ENCODE data around the gene PCSK4. TPM values are rescaled to one million over a fixed set of nuclear protein-coding genes. Genes with fewer than 3 reads are reported as not detected.

Gene PCSK4
- total and polyA plus RNA-seq, 12 donors: 0.38 to 3.9 (median 1.4) TPM

- intact Hi-C loops (cut with DNase I): loop anchor here in 2 of 10 donors (10.0 kb wide), 1 partner anchor 48 kb away; the partner anchor contains the start of gene ADAMTSL5 (in 2 of the 2)
- DNase-seq (peak in 1 of 2 donors; percentile 13), ATAC-seq (no peak)
- Histone ChIP-seq H3K9me3 (no peaks in the 10 kb centered on the region), H3K4me3 (peak overlapping the region in 3 of 10 donors; percentile 10 to 37 (median 36)), H3K4me1 (peaks cover 38 to 61% (median 56%) of the 10 kb centered on the region in 9 donors), H3K36me3 (no peaks in the 10 kb centered on the region), H3K27me3 (peaks cover 36 to 75% (median 58%) of the 10 kb centered on the region in 7 donors), H3K27ac (no peak overlapping the region)
- 29 to 38% methylated on average over 70 of the region's 70 CpGs for WGBS, 2 donors
- TF ChIP-seq, protein P1, sequence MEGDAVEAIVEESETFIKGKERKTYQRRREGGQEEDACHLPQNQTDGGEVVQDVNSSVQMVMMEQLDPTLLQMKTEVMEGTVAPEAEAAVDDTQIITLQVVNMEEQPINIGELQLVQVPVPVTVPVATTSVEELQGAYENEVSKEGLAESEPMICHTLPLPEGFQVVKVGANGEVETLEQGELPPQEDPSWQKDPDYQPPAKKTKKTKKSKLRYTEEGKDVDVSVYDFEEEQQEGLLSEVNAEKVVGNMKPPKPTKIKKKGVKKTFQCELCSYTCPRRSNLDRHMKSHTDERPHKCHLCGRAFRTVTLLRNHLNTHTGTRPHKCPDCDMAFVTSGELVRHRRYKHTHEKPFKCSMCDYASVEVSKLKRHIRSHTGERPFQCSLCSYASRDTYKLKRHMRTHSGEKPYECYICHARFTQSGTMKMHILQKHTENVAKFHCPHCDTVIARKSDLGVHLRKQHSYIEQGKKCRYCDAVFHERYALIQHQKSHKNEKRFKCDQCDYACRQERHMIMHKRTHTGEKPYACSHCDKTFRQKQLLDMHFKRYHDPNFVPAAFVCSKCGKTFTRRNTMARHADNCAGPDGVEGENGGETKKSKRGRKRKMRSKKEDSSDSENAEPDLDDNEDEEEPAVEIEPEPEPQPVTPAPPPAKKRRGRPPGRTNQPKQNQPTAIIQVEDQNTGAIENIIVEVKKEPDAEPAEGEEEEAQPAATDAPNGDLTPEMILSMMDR (IDR thresholded peaks at IDR 0.05): no peak
Measured at GRCh38 chr19:1466461-1467214, 23.5 kb downstream of the PCSK4 start.

DNA sequence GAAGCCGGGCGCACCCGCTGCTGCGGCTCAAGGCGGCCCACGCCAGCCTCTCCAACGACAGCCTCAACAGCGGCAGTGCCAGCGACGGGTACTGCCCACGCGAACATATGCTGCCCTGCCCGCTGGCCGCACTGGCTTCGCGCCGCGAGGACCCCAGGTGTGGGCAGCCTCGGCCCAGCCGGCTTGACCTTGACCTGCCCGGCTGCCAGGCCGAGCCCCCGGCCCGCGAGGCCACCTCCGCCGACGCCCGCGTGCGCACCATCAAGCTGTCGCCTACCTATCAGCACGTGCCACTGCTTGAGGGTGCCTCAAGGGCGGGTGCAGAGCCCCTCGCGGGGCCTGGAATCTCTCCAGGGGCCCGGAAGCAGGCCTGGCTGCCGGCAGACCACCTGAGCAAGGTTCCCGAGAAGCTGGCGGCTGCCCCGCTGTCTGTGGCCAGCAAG lies 24.1 kb downstream of the PCSK4 start:
- peaks cover 0 to 3% (median 0%) of the 10 kb centered on the region in 9 donors for H3K36me3 ChIP-seq
- H3K27me3 ChIP-seq: peaks cover 34 to 69% (median 52%) of the 10 kb centered on the region in 7 donors
- intact Hi-C loops (cut with DNase I): loop anchor here in 2 of 10 donors (10.0 kb wide), 1 partner anchor 49 kb away; the partner anchor contains the start of gene ADAMTSL5 (in 2 of the 2)
- peaks cover 33 to 56% (median 51%) of the 10 kb centered on the region in 9 donors for H3K4me1 ChIP-seq
- DNase-seq (peak in 1 of 2 donors; percentile 13), ATAC-seq (no peak)
- WGBS, 2 donors: 44 to 54% methylated on average over 36 to 41 of the region's 41 CpGs
- no peak overlapping the region for H3K27ac ChIP-seq
- TF ChIP-seq, protein P1 (IDR thresholded peaks at IDR 0.05): peak in 1 of 9 donors; percentile 2
- H3K4me3 ChIP-seq: peak overlapping the region in 2 of 10 donors; percentile 11 to 35
- no peaks in the 10 kb centered on the region for H3K9me3 ChIP-seq

DNA sequence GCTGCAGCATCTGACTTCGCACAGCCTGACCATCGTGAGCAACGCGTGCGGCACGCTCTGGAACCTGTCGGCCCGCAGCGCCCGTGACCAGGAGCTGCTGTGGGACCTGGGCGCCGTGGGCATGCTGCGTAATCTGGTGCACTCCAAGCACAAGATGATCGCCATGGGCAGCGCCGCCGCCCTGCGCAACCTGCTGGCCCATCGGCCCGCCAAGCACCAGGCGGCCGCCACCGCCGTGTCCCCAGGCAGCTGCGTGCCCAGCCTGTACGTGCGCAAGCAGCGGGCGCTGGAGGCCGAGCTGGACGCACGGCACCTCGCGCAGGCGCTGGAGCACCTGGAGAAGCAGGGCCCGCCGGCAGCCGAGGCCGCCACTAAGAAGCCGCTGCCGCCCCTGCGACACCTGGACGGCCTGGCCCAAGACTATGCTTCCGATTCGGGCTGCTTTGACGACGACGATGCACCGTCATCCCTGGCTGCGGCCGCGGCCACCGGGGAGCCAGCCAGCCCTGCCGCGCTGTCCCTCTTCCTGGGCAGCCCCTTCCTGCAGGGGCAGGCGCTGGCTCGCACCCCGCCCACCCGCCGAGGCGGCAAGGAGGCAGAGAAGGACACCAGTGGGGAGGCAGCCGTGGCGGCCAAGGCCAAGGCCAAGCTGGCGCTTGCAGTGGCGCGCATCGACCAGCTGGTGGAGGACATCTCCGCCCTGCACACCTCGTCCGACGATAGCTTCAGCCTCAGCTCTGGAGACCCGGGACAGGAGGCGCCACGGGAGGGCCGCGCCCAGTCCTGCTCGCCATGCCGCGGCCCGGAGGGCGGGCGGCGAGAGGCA lies 24.7 kb downstream of the PCSK4 start:
- TF ChIP-seq, protein P1 (IDR thresholded peaks at IDR 0.05): peak; percentile 17 to 62 (median 57)
- ATAC-seq (peak; percentile 12 to 66 (median 42)), DNase-seq (peak in 1 of 2 donors; percentile 56)
- Histone ChIP-seq H3K4me1 (peaks cover 27 to 49% (median 45%) of the 10 kb centered on the region in 9 donors), H3K36me3 (peaks cover 0 to 10% (median 0%) of the 10 kb centered on the region in 9 donors), H3K4me3 (peak overlapping the region in 3 of 10 donors; percentile 11 to 35 (median 17)), H3K27me3 (peaks cover 30 to 63% (median 46%) of the 10 kb centered on the region in 7 donors), H3K9me3 (no peaks in the 10 kb centered on the region), H3K27ac (no peak overlapping the region)
- intact Hi-C loops (cut with DNase I): loop anchor here in 2 of 10 donors (10.0 kb wide), 1 partner anchor 49 kb away; the partner anchor contains the start of gene ADAMTSL5 (in 2 of the 2)
- WGBS, 2 donors: 39 to 45% methylated on average over 80 to 83 of the region's 83 CpGs

DNA sequence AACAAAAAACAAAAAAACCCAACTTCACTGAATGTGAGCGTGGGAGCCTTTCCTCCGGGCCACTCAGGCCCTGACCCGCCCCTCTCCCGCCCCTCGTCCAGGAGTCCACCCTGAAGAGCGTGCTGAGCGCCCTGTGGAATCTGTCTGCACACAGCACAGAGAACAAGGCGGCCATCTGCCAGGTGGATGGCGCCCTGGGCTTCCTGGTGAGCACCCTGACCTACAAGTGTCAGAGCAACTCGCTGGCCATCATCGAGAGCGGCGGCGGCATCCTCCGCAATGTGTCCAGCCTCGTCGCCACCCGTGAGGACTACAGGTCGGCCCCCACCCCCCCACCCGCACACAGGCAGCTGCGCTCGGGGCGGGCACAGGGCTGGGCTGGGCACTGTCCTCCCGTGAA lies 28.3 kb downstream of the PCSK4 start:
- peaks cover 5 to 24% (median 20%) of the 10 kb centered on the region in 9 donors for H3K4me1 ChIP-seq
- intact Hi-C loops (cut with DNase I): loop anchor here in 2 of 10 donors (10.0 kb wide), 1 partner anchor 53 kb away; the partner anchor contains the start of gene ADAMTSL5 (in 2 of the 2)
- no peaks in the 10 kb centered on the region for H3K9me3 ChIP-seq
- H3K27ac ChIP-seq: no peak overlapping the region
- DNase-seq (peak in 1 of 2 donors; percentile 11), ATAC-seq (no peak)
- WGBS, 2 donors: 95% methylated on average over 24 of the region's 24 CpGs
- H3K36me3 ChIP-seq: peaks cover 0 to 18% (median 0%) of the 10 kb centered on the region in 9 donors
- peaks cover 11 to 54% (median 33%) of the 10 kb centered on the region in 7 donors for H3K27me3 ChIP-seq
- TF ChIP-seq, protein P1 (IDR thresholded peaks at IDR 0.05): no peak
- H3K4me3 ChIP-seq: no peak overlapping the region
